ENCODE results near the gene SLF1. TPM values are rescaled to one million over a fixed set of nuclear protein-coding genes. Genes with fewer than 3 reads are reported as not detected.
A peak's percentile ranks its signal among the peaks of the same experiment; 100 is the strongest.

The SLF1 gene
- total RNA-seq, 1 donor from 2014 or later, result 17.0 TPM

GRCh38 chr5:94595281-94595840 lies 23.1 kb upstream of the SLF1 start:
- Mint-ChIP-seq H3K4me3 (no peak overlapping the region), H3K27ac (ENCODE audit: unreplicated experiment) (no peak overlapping the region), H3K9me3 (peaks cover 10% of the 10 kb centered on the region), H3K36me3 (ENCODE audit: low read depth) (peaks cover 3% of the 10 kb centered on the region), H3K4me1 (no peaks in the 10 kb centered on the region), H3K27me3 (ENCODE audit: low read depth) (no peaks in the 10 kb centered on the region)
- DNase-seq (ENCODE audit: low read depth, low spot score), result no peak
- TF ChIP-seq CTCF (conservative IDR thresholded peaks at IDR 0.05), result no peak

GRCh38 chr5:94613583-94613982 lies 4.9 kb upstream of the SLF1 start:
- TF ChIP-seq CTCF (conservative IDR thresholded peaks at IDR 0.05), result peak; percentile 34
- no peaks in the 10 kb centered on the region for H3K27me3 Mint-ChIP-seq (ENCODE audit: low read depth)
- no peak for DNase-seq (ENCODE audit: low read depth, low spot score)
- H3K9me3 Mint-ChIP-seq, result no peaks in the 10 kb centered on the region
- no peak overlapping the region for H3K4me3 Mint-ChIP-seq
- H3K4me1 Mint-ChIP-seq, result peaks cover 11% of the 10 kb centered on the region
- H3K36me3 Mint-ChIP-seq (ENCODE audit: low read depth), result no peaks in the 10 kb centered on the region
- H3K27ac Mint-ChIP-seq (ENCODE audit: unreplicated experiment), result no peak overlapping the region

GRCh38 chr5:94614156-94614805 lies 4.2 kb upstream of the SLF1 start:
- TF ChIP-seq CTCF (conservative IDR thresholded peaks at IDR 0.05), result no peak
- Mint-ChIP-seq H3K27ac (ENCODE audit: unreplicated experiment) (no peak overlapping the region), H3K36me3 (ENCODE audit: low read depth) (no peaks in the 10 kb centered on the region), H3K4me1 (peaks cover 15% of the 10 kb centered on the region), H3K9me3 (no peaks in the 10 kb centered on the region), H3K4me3 (no peak overlapping the region), H3K27me3 (ENCODE audit: low read depth) (no peaks in the 10 kb centered on the region)
- DNase-seq (ENCODE audit: low read depth, low spot score), result no peak

GRCh38 chr5:94615862-94616261 lies 2.6 kb upstream of the SLF1 start:
- H3K27ac Mint-ChIP-seq (ENCODE audit: unreplicated experiment), result no peak overlapping the region
- no peaks in the 10 kb centered on the region for H3K36me3 Mint-ChIP-seq (ENCODE audit: low read depth)
- peak overlapping the region; percentile 58 for H3K4me3 Mint-ChIP-seq
- H3K9me3 Mint-ChIP-seq, result no peaks in the 10 kb centered on the region
- H3K27me3 Mint-ChIP-seq (ENCODE audit: low read depth), result no peaks in the 10 kb centered on the region
- no peak for DNase-seq (ENCODE audit: low read depth, low spot score)
- peaks cover 23% of the 10 kb centered on the region for H3K4me1 Mint-ChIP-seq
- TF ChIP-seq CTCF (conservative IDR thresholded peaks at IDR 0.05), result no peak

- TF ChIP-seq CTCF (conservative IDR thresholded peaks at IDR 0.05), result no peak
- Mint-ChIP-seq H3K27ac (ENCODE audit: unreplicated experiment) (peak overlapping the region; percentile 93), H3K4me3 (peak overlapping the region; percentile 98), H3K36me3 (ENCODE audit: low read depth) (no peaks in the 10 kb centered on the region), H3K4me1 (peaks cover 40% of the 10 kb centered on the region), H3K27me3 (ENCODE audit: low read depth) (no peaks in the 10 kb centered on the region), H3K9me3 (no peaks in the 10 kb centered on the region)
- peak; percentile 9 for DNase-seq (ENCODE audit: low read depth, low spot score)
Measured at GRCh38 chr5:94618029-94618492, 408 bp upstream of the SLF1 start.

Measured in neural crest cell (in vitro differentiated cells).